A549 (cell line): ENCODE measurements around the gene NRXN3.

Experiments used
- POLR2A ChIP-seq: IDR thresholded peaks from 2 replicates; pipeline ENCODE4 v1.6.1; 2012; ENCODE audit warnings: mild to moderate bottlenecking, low read length
- REST ChIP-seq: fragments of 200-600 bp; sonication (generic); IDR thresholded peaks from 2 replicates; pipeline ENCODE4 v1.6.1; 2016; ENCODE audit warnings: antibody characterized with exemption, mild to moderate bottlenecking, moderate library complexity
- TF ChIP-seq, protein P1 (sequence below): fragments of 150-350 bp; IDR thresholded peaks from 2 replicates; pipeline ENCODE4 v1.6.1; 2014; ENCODE audit warnings: low read depth, mild to moderate bottlenecking, low read length

GRCh38 chr14:78593949-78594348 lies 423.8 kb downstream of the NRXN3 start:
- no peak for TF ChIP-seq REST
- TF ChIP-seq, protein P1, sequence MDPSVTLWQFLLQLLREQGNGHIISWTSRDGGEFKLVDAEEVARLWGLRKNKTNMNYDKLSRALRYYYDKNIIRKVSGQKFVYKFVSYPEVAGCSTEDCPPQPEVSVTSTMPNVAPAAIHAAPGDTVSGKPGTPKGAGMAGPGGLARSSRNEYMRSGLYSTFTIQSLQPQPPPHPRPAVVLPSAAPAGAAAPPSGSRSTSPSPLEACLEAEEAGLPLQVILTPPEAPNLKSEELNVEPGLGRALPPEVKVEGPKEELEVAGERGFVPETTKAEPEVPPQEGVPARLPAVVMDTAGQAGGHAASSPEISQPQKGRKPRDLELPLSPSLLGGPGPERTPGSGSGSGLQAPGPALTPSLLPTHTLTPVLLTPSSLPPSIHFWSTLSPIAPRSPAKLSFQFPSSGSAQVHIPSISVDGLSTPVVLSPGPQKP, result no peak
- TF ChIP-seq POLR2A, result no peak
